HG02852 (cell line): ENCODE measurements around the gene EPHB1.

Experiments used
- ATAC-seq: cut with Tn5 transposase; IDR thresholded peaks from one replicate; pipeline ENCODE4 v1.9.1; 2021; ENCODE audit warnings: mild to moderate bottlenecking, moderate library complexity; ENCODE audit not compliant: unreplicated experiment

The EPHB1 gene

GRCh38 chr3:135272026-135272669 is 477.1 kb downstream of the EPHB1 start:
- no peak for ATAC-seq

- no peak for ATAC-seq
Measured at GRCh38 chr3:135292162-135292561, 497.1 kb downstream of the EPHB1 start.

GRCh38 chr3:135301670-135302069 is 506.6 kb downstream of the EPHB1 start:
- no peak for ATAC-seq

- ATAC-seq, result no peak
Measured at GRCh38 chr3:135304378-135304777, 509.3 kb downstream of the EPHB1 start.
